Measurements from ENCODE around the gene COL27A1.

The COL27A1 gene

GRCh38 chr9:114338187-114338586, 182.8 kb downstream of the COL27A1 start:
- no peak for DNase-seq (ENCODE audit: extremely low read depth, low read depth)

GRCh38 chr9:114339130-114339908, 184.0 kb downstream of the COL27A1 start:
- H3K4me3 ChIP-seq (replicated peaks; ENCODE audit: low read depth, low read length): no peak overlapping the region
- DNase-seq (ENCODE audit: extremely low read depth, low read depth): peak; percentile 25
- TF ChIP-seq, protein P1, sequence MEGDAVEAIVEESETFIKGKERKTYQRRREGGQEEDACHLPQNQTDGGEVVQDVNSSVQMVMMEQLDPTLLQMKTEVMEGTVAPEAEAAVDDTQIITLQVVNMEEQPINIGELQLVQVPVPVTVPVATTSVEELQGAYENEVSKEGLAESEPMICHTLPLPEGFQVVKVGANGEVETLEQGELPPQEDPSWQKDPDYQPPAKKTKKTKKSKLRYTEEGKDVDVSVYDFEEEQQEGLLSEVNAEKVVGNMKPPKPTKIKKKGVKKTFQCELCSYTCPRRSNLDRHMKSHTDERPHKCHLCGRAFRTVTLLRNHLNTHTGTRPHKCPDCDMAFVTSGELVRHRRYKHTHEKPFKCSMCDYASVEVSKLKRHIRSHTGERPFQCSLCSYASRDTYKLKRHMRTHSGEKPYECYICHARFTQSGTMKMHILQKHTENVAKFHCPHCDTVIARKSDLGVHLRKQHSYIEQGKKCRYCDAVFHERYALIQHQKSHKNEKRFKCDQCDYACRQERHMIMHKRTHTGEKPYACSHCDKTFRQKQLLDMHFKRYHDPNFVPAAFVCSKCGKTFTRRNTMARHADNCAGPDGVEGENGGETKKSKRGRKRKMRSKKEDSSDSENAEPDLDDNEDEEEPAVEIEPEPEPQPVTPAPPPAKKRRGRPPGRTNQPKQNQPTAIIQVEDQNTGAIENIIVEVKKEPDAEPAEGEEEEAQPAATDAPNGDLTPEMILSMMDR (IDR thresholded peaks at IDR 0.05; ENCODE audit: low read depth, low read length, missing control alignments): peak; percentile 99

More at GRCh38 chr9:114338187-114338586, 182.8 kb downstream of the COL27A1 start:
- H3K4me3 ChIP-seq (replicated peaks; ENCODE audit: low read depth, low read length): no peak overlapping the region
- TF ChIP-seq, protein P1 (IDR thresholded peaks at IDR 0.05; ENCODE audit: low read depth, low read length, missing control alignments): no peak

DNA sequence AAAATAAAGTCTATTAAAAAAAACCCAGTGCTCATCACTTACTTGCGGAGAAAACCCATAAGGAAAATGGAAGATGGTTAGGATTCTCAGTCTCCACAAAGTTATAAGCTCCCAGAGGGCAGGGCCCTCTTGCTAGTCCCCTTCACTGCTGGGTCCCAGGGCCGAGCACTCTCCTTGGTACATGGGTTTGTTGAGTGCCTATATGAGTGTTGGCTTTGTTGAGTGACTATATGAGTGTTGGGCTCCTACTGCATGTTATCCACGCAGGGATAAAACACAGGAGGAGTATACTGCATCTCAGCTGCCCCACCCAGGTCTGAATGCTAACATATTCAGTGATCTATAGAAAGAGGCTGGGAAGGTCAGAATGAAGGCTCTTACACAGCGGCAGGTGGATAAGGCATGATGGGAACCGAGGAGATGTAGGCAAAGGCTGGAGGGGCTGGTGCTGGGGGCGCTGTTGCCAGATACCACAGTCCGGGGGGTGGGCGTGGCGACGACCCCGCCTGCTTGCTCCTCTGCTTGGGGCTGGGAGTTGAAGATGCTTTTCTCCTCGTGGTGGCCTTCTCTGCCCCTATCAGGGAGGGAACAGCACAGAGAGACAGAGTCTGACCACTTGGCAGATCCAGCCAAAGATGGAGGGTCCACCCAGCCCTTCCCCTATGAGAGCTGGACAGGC, 186.0 kb downstream of the COL27A1 start:
- H3K4me3 ChIP-seq (replicated peaks; ENCODE audit: low read depth, low read length): no peak overlapping the region
- TF ChIP-seq, protein P1 (IDR thresholded peaks at IDR 0.05; ENCODE audit: low read depth, low read length, missing control alignments): no peak
- no peak for DNase-seq (ENCODE audit: extremely low read depth, low read depth)

DNA sequence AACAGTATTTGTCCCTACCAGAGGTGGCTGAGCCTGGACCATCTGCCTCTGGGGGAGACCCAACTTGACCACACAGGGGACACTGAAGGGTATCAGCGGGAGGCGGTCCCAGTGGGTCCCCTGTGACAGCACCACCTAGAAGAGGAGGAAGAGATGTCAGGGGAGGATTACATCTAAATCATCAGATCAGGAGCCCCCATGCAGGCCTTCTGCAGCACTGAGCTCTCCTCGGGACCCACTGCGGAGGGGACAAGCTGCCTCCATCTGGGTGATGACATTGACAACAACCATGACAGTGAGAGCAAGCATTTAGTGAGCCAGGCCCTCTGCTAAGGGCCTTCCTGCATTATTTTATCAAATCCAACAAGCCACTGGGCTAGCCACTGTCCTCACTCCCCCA, 186.7 kb downstream of the COL27A1 start:
- DNase-seq (ENCODE audit: extremely low read depth, low read depth): no peak
- no peak overlapping the region for H3K4me3 ChIP-seq (replicated peaks; ENCODE audit: low read depth, low read length)
- TF ChIP-seq, protein P1 (IDR thresholded peaks at IDR 0.05; ENCODE audit: low read depth, low read length, missing control alignments): no peak

DNA sequence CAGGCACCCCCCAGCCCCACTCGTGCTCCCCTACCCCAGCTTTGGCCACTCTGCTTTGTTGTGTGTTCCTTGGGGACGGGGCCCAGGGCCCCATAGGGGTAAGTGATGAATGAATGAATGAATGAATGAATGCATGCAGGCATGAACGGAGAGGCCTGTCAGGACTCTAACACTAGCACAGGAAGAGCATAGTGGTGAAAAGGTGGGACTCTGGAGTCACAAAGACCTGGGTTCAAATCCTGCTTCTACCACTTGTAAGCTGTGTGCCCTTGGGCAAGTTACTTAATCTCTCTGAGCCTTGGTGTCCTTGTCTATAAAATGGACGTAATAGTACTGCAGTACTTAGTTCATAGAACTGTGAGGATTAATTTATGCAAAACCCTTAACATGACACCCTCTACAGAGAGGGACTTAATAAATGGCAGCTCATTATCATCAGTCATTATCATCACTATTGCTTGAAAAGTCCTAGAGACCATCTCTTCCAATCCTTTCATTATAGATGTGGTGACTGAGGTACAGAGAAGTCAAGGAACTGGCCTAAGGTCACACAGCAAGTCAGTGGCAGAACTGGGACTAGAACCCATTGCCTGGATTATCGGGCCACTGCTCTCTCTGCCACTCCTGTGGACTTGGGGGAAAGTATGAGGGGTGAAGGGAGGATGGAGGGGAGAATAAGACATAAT, 187.6 kb downstream of the COL27A1 start:
- no peak for DNase-seq (ENCODE audit: extremely low read depth, low read depth)
- TF ChIP-seq, protein P1 (IDR thresholded peaks at IDR 0.05; ENCODE audit: low read depth, low read length, missing control alignments): no peak
- H3K4me3 ChIP-seq (replicated peaks; ENCODE audit: low read depth, low read length): no peak overlapping the region

GRCh38 chr9:114343471-114344187, 188.3 kb downstream of the COL27A1 start:
- DNase-seq (ENCODE audit: extremely low read depth, low read depth): no peak
- H3K4me3 ChIP-seq (replicated peaks; ENCODE audit: low read depth, low read length): no peak overlapping the region
- TF ChIP-seq, protein P1 (IDR thresholded peaks at IDR 0.05; ENCODE audit: low read depth, low read length, missing control alignments): no peak

Data from HFF-Myc (cell line).